K562 treated with DMSO at 1 percent for 48 hours (cell line): ENCODE measurements around the gene TTL. TPM values are rescaled to one million over a fixed set of nuclear protein-coding genes. Genes with fewer than 3 reads are reported as not detected.

Experiments
- total RNA-seq: library from RNA; unstranded; fragments of 300-600 nt; gene quantifications from 2 replicates; pipeline ENCODE4 v1.2.3, GENCODE V29; 2022; ENCODE audit warnings: low replicate concordance; ENCODE audit errors: extremely low read depth

Gene TTL
- not detected in 2 replicates for total RNA-seq

GRCh38 chr2:112481528-112482233, at the start of gene TTL:
TSS of gene TTL (plus strand) at chr2:112482156. CDS start at chr2:112482345, 189 bp downstream.

GRCh38 chr2:112433480-112433879, 48.5 kb upstream of the TTL start, which contains the start of gene RGPD8:
TSS of gene RGPD8 (minus strand) at chr2:112433645. CDS start at chr2:112433453, 192 bp downstream.

GRCh38 chr2:112542123-112542983, 60.4 kb downstream of the TTL start, which contains the start of gene POLR1B:
TSS of gene POLR1B (plus strand) at chr2:112542465. CDS start at chr2:112542495, 30 bp downstream.

GRCh38 chr2:112584134-112584890, 102.4 kb downstream of the TTL start, which contains the start of gene CHCHD5:
TSS of gene CHCHD5 (plus strand) at chr2:112584609. CDS start at chr2:112584648, 39 bp downstream.

Other genes starting within 250 kb of the TTL start
- gene ZC3H8, start 227.1 kb upstream of the TTL start, total RNA-seq: not detected in 2 replicates
- gene ZC3H6, start 206.6 kb upstream of the TTL start, total RNA-seq: not detected in 2 replicates
- not detected in 2 replicates for gene RGPD8, start 48.5 kb upstream of the TTL start, total RNA-seq
- gene POLR1B, start 60.3 kb downstream of the TTL start, total RNA-seq: not detected in 2 replicates
- gene CHCHD5, start 102.5 kb downstream of the TTL start, total RNA-seq: not detected in 2 replicates
- not detected in 2 replicates for gene SLC20A1, start 163.8 kb downstream of the TTL start, total RNA-seq
- not detected in 2 replicates for gene NT5DC4, start 238.9 kb downstream of the TTL start, total RNA-seq